Measurements from ENCODE around the gene LY6G5C. TPM values are rescaled to one million over a fixed set of nuclear protein-coding genes. Genes with fewer than 3 reads are reported as not detected.

The LY6G5C gene
- total and polyA plus RNA-seq, 2 experiments from 2014 or later, result 2.1 TPM; not detected in 1

DNA sequence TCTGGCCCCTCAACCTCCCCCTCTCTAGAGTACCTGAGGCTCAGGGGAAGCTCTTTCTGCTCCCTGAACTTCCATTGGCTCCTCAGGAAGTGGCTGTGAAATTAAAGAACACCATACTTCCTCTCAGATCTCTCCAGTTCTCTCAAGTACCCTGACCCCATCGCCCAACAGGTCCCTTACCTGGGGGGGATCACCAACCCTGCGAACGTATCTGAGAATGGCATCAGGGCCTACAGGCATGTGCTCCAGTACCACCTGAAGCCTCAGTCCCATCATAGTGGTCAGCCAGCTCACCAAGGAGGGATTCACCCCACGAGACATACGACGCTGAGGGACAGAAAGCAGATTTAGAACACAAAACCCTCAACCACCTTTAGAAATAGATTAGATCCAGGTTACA is 40.3 kb downstream of the LY6G5C start (continued):
- TF ChIP-seq, protein P1, sequence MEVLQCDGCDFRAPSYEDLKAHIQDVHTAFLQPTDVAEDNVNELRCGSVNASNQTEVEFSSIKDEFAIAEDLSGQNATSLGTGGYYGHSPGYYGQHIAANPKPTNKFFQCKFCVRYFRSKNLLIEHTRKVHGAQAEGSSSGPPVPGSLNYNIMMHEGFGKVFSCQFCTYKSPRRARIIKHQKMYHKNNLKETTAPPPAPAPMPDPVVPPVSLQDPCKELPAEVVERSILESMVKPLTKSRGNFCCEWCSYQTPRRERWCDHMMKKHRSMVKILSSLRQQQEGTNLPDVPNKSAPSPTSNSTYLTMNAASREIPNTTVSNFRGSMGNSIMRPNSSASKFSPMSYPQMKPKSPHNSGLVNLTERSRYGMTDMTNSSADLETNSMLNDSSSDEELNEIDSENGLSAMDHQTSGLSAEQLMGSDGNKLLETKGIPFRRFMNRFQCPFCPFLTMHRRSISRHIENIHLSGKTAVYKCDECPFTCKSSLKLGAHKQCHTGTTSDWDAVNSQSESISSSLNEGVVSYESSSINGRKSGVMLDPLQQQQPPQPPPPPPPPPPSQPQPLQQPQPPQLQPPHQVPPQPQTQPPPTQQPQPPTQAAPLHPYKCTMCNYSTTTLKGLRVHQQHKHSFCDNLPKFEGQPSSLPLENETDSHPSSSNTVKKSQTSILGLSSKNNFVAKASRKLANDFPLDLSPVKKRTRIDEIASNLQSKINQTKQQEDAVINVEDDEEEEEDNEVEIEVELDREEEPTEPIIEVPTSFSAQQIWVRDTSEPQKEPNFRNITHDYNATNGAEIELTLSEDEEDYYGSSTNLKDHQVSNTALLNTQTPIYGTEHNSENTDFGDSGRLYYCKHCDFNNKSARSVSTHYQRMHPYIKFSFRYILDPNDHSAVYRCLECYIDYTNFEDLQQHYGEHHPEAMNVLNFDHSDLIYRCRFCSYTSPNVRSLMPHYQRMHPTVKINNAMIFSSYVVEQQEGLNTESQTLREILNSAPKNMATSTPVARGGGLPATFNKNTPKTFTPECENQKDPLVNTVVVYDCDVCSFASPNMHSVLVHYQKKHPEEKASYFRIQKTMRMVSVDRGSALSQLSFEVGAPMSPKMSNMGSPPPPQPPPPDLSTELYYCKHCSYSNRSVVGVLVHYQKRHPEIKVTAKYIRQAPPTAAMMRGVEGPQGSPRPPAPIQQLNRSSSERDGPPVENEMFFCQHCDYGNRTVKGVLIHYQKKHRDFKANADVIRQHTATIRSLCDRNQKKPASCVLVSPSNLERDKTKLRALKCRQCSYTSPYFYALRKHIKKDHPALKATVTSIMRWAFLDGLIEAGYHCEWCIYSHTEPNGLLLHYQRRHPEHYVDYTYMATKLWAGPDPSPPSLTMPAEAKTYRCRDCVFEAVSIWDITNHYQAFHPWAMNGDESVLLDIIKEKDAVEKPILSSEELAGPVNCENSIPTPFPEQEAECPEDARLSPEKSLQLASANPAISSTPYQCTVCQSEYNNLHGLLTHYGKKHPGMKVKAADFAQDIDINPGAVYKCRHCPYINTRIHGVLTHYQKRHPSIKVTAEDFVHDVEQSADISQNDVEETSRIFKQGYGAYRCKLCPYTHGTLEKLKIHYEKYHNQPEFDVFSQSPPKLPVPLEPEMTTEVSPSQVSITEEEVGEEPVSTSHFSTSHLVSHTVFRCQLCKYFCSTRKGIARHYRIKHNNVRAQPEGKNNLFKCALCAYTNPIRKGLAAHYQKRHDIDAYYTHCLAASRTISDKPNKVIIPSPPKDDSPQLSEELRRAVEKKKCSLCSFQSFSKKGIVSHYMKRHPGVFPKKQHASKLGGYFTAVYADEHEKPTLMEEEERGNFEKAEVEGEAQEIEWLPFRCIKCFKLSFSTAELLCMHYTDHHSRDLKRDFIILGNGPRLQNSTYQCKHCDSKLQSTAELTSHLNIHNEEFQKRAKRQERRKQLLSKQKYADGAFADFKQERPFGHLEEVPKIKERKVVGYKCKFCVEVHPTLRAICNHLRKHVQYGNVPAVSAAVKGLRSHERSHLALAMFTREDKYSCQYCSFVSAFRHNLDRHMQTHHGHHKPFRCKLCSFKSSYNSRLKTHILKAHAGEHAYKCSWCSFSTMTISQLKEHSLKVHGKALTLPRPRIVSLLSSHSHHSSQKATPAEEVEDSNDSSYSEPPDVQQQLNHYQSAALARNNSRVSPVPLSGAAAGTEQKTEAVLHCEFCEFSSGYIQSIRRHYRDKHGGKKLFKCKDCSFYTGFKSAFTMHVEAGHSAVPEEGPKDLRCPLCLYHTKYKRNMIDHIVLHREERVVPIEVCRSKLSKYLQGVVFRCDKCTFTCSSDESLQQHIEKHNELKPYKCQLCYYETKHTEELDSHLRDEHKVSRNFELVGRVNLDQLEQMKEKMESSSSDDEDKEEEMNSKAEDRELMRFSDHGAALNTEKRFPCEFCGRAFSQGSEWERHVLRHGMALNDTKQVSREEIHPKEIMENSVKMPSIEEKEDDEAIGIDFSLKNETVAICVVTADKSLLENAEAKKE (CRISPR knock-in tag; IDR thresholded peaks at IDR 0.05), result no peak
- TF ChIP-seq, protein P2, sequence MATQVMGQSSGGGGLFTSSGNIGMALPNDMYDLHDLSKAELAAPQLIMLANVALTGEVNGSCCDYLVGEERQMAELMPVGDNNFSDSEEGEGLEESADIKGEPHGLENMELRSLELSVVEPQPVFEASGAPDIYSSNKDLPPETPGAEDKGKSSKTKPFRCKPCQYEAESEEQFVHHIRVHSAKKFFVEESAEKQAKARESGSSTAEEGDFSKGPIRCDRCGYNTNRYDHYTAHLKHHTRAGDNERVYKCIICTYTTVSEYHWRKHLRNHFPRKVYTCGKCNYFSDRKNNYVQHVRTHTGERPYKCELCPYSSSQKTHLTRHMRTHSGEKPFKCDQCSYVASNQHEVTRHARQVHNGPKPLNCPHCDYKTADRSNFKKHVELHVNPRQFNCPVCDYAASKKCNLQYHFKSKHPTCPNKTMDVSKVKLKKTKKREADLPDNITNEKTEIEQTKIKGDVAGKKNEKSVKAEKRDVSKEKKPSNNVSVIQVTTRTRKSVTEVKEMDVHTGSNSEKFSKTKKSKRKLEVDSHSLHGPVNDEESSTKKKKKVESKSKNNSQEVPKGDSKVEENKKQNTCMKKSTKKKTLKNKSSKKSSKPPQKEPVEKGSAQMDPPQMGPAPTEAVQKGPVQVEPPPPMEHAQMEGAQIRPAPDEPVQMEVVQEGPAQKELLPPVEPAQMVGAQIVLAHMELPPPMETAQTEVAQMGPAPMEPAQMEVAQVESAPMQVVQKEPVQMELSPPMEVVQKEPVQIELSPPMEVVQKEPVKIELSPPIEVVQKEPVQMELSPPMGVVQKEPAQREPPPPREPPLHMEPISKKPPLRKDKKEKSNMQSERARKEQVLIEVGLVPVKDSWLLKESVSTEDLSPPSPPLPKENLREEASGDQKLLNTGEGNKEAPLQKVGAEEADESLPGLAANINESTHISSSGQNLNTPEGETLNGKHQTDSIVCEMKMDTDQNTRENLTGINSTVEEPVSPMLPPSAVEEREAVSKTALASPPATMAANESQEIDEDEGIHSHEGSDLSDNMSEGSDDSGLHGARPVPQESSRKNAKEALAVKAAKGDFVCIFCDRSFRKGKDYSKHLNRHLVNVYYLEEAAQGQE (IDR thresholded peaks at IDR 0.05; ENCODE audit: unreplicated experiment), result no peak
- TF ChIP-seq CREB1 (CRISPR knock-in tag; IDR thresholded peaks at IDR 0.05; ENCODE audit: low read depth) (no peak), EZH2phosphoT487 (IDR thresholded peaks at IDR 0.05; ENCODE audit: unreplicated experiment) (no peak), ZNF114 (CRISPR knock-in tag; IDR thresholded peaks at IDR 0.05) (no peak), STAT1 (IDR thresholded peaks at IDR 0.05; ENCODE audit: unreplicated experiment) (no peak), JUNB (IDR thresholded peaks at IDR 0.05; ENCODE audit: unreplicated experiment) (no peak), ZNF331 (CRISPR knock-in tag; IDR thresholded peaks at IDR 0.05; ENCODE audit: low read depth) (no peak)

Data from GM23338 (cell line).